ENCODE results near the gene IPCEF1.

- no peak for TF ChIP-seq CTCF (conservative IDR thresholded peaks at IDR 0.05 in 1 of 2, IDR thresholded peaks at IDR 0.05 in 1 of 2; ENCODE audit: low read depth in 1 of 2, low read length in 2 of 2)
- no peak for TF ChIP-seq EZH2 (IDR thresholded peaks at IDR 0.05; ENCODE audit: low read length, missing control alignments)
Measured at GRCh38 chr6:154399097-154399496, 42.5 kb upstream of the IPCEF1 start.

All from fibroblast of lung (primary cell).